ENCODE results near the gene YIF1A. TPM values are rescaled to one million over a fixed set of nuclear protein-coding genes. Genes with fewer than 3 reads are reported as not detected.

The YIF1A gene
- total and polyA plus RNA-seq, 10 donors: 34.7 to 60.1 (median 47.9) TPM

GRCh38 chr11:66330931-66331330 is 42.0 kb upstream of the YIF1A start:
- peaks cover 0 to 35% (median 11%) of the 10 kb centered on the region in 6 donors for H3K36me3 ChIP-seq
- WGBS, 5 donors: 46 to 80% (median 71%) methylated on average over 5 to 10 of the region's 10 CpGs
- intact Hi-C loops (cut with DNase I; ENCODE audit: low total_unique reads): no loop called here
- TF ChIP-seq POLR2A (IDR thresholded peaks at IDR 0.05) (no peak), POLR2AphosphoS5 (IDR thresholded peaks at IDR 0.05) (no peak), CTCF (IDR thresholded peaks at IDR 0.05 in 8 of 11, conservative IDR thresholded peaks at IDR 0.05 in 3 of 11) (no peak)
- no peak overlapping the region for H3K27ac ChIP-seq
- no peak overlapping the region for H3K4me3 ChIP-seq
- peaks cover 20 to 66% (median 52%) of the 10 kb centered on the region in 6 donors for H3K4me1 ChIP-seq
- peak; percentile 69 for DNase-seq
- no peaks in the 10 kb centered on the region for H3K9me3 ChIP-seq
- H3K27me3 ChIP-seq (replicated peaks in 1 of 7): peaks cover 0 to 5% (median 0%) of the 10 kb centered on the region in 7 donors

- TF ChIP-seq POLR2A (IDR thresholded peaks at IDR 0.05): no peak
- TF ChIP-seq POLR2AphosphoS5 (IDR thresholded peaks at IDR 0.05): no peak
- TF ChIP-seq CTCF (IDR thresholded peaks at IDR 0.05 in 8 of 11, conservative IDR thresholded peaks at IDR 0.05 in 3 of 11): no peak
- no peak overlapping the region for H3K4me3 ChIP-seq
- no peaks in the 10 kb centered on the region for H3K9me3 ChIP-seq
- DNase-seq: peak; percentile 28
- WGBS, 5 donors: 81 to 95% (median 86%) methylated on average over 3 of the region's 3 CpGs
- intact Hi-C loops (cut with DNase I; ENCODE audit: low total_unique reads): loop anchor here (2.0 kb wide), 1 partner anchor 16 kb away; no protein-coding TSS in a partner anchor
- H3K27ac ChIP-seq: peak overlapping the region in 5 of 8 donors; percentile 44 to 71 (median 59)
- H3K27me3 ChIP-seq (replicated peaks in 1 of 7): no peaks in the 10 kb centered on the region
- H3K36me3 ChIP-seq: peaks cover 0 to 31% (median 11%) of the 10 kb centered on the region in 6 donors
- H3K4me1 ChIP-seq: peaks cover 16 to 59% (median 41%) of the 10 kb centered on the region in 6 donors
Observed at GRCh38 chr11:66329165-66329673, 40.3 kb upstream of the YIF1A start.

- DNase-seq: peak; percentile 93
- peak overlapping the region in 1 of 8 donors; percentile 31 for H3K4me3 ChIP-seq
- no peaks in the 10 kb centered on the region for H3K27me3 ChIP-seq (replicated peaks in 1 of 7)
- peak overlapping the region in 6 of 8 donors; percentile 32 to 71 (median 54) for H3K27ac ChIP-seq
- peaks cover 16 to 59% (median 41%) of the 10 kb centered on the region in 6 donors for H3K4me1 ChIP-seq
- TF ChIP-seq POLR2AphosphoS5 (IDR thresholded peaks at IDR 0.05) (peak; percentile 72 to 81 (median 74)), CTCF (IDR thresholded peaks at IDR 0.05 in 8 of 11, conservative IDR thresholded peaks at IDR 0.05 in 3 of 11) (peak; percentile 97 to 99 (median 98)), POLR2A (IDR thresholded peaks at IDR 0.05) (no peak)
- intact Hi-C loops (cut with DNase I; ENCODE audit: low total_unique reads): loop anchor here (2.0 kb wide), 1 partner anchor 16 kb away; no protein-coding TSS in a partner anchor
- H3K36me3 ChIP-seq: peaks cover 0 to 24% (median 11%) of the 10 kb centered on the region in 6 donors
- no peaks in the 10 kb centered on the region for H3K9me3 ChIP-seq
- 8 to 13% (median 12%) methylated on average over 13 to 19 of the region's 19 CpGs for WGBS, 5 donors
Observed at GRCh38 chr11:66328302-66329144, 39.6 kb upstream of the YIF1A start.

- intact Hi-C loops (cut with DNase I; ENCODE audit: low total_unique reads): loop anchor here (2.0 kb wide), 1 partner anchor 15 kb away; no protein-coding TSS in a partner anchor
- H3K27ac ChIP-seq: peak overlapping the region in 5 of 8 donors; percentile 44 to 71 (median 59)
- no peak for TF ChIP-seq POLR2AphosphoS5 (IDR thresholded peaks at IDR 0.05)
- TF ChIP-seq CTCF (IDR thresholded peaks at IDR 0.05 in 8 of 11, conservative IDR thresholded peaks at IDR 0.05 in 3 of 11): no peak
- no peak for TF ChIP-seq POLR2A (IDR thresholded peaks at IDR 0.05)
- H3K4me3 ChIP-seq: peak overlapping the region in 1 of 8 donors; percentile 31
- H3K36me3 ChIP-seq: peaks cover 0 to 18% (median 9%) of the 10 kb centered on the region in 6 donors
- DNase-seq: no peak
- H3K4me1 ChIP-seq: peaks cover 16 to 59% (median 41%) of the 10 kb centered on the region in 6 donors
- 37 to 67% (median 58%) methylated on average over 2 to 3 of the region's 3 CpGs for WGBS, 5 donors
- no peaks in the 10 kb centered on the region for H3K9me3 ChIP-seq
- H3K27me3 ChIP-seq (replicated peaks in 1 of 7): no peaks in the 10 kb centered on the region
Observed at GRCh38 chr11:66328031-66328301, 39.0 kb upstream of the YIF1A start.
